Erythroblast (primary cell): Measurements from ENCODE around the gene MAPK10.
"Not testable (repeated sequence)": the region's sequence is repeated elsewhere in the genome, so short reads cannot be mapped to it uniquely, and the experiment has no call there.

Experiments used
- DNase-seq, 2 experiments: peaks; one replicate each; lab custom pipeline; 2025; lab: John Stamatoyannopoulos, UW
- GATA1 ChIP-seq: IDR thresholded peaks from 2 replicates; pipeline ENCODE4 v1.6.1; 2011; ENCODE audit warnings: low read depth, mild to moderate bottlenecking, control low read depth, low read length, moderate library complexity
- POLR2A ChIP-seq: IDR thresholded peaks from 2 replicates; pipeline ENCODE4 v1.6.1; 2011; ENCODE audit warnings: mild to moderate bottlenecking, low read length

Gene MAPK10

DNA sequence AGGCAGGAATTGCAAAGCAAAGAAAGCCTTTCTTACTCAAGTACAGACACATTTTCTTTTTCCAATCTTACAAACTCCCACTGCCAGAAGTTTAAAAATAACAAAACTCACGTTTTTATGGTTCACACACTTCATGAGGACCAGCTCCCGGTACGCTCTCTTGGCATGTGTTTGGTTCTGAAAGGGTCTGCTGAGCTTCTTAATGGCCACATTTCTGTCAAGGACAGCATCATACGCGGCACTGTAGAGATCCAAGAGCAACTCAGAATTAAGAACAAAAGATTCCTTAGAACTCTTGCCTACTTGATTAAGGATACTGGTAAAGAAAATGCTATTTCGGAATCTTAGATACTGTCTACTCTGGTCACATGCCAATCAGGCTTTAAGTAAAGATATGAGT lies 252.7 kb downstream of the MAPK10 start:
- no peak for DNase-seq
- TF ChIP-seq GATA1 (no peak), POLR2A (no peak)

DNA sequence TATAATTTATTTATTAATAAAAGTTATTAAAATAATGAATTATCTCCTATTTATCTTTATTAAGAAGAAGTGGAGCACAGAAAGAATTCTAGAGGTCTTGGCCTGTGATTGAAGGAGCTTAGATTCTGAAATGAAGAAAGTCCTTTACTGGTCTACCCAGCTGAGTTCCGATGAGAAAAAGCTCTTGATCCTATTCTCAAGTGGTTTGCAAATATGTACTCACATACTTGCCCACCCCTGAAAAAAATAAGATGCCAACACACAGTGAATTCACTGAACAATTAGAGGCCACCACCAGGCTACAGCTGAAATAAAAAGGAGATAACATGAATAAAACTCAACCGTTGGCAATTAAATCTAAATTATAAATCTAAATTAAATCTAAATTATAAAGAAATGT lies 253.4 kb downstream of the MAPK10 start:
- TF ChIP-seq POLR2A (no peak), GATA1 (no peak)
- no peak for DNase-seq

DNA sequence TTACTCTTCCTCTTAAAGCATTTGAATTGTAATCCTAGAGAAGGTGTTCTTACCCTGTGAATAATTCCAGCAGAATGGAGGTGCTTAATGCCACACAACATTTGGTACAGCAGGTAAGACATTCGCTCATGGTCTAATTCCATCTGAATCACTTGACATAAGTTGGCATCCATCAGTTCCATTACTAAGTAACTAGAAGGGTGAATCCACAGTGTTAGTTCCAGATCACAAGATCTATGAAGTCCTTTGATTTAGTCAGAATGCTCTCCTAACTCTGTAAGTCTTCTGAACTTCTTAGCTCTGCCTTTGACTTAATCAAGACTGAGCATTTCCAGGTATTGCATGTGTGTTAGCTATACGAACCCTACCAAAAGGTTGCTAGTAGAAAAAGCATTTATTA lies 258.0 kb downstream of the MAPK10 start:
- DNase-seq = no peak

DNA sequence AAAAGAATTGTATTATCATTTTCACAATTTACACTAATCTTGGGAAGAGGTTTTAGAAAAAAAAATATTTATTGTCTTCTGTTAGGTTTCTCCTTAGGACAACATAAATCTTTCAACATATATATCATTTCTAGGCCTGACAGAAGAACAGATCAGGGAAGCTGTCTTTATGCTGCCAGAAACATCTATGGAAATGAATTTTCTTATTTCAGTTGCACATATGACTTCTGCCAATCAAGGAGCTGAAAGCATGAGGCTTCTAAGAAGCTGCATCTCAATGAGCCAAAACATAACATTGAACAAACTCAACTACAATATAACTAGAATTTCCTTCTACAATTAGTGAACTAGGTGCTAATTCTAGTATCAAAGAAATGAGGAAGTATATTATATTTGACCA lies 258.4 kb downstream of the MAPK10 start:
- no peak for DNase-seq
- no peak for TF ChIP-seq POLR2A
- TF ChIP-seq GATA1 = no peak

More for the DNA sequence above, 258.0 kb downstream of the MAPK10 start:
- TF ChIP-seq POLR2A (no peak), GATA1 (no peak)

DNA sequence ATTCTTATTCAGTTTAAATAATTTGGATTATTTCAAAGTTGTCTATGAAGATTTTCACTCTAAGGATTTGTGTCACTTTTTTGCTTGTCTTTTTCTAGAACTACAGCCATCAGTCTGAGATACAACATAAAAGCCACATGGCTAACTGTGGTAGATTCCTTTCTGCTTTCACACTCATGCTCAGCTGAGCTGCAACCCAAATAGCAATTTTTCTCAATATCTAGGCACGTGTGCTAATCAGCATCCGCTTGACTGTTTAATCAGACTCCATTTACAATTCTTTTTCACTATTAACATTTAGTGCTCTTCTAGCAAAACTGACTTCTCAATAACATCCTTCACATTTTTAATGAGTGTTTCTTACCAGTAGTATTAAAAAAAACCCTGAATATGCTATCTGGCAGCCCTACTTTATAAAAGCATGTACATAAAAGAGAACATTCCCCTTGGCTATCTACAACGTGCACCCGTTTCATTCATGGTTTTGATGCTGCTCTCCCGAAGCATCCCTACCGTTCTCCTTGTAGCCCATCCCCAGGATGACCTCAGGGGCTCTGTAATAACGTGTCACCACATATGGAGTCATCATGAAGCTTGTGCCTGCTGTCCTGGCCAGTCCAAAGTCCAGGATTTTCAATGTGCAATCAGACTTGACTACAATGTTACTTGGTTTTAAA lies 259.2 kb downstream of the MAPK10 start:
- no peak for DNase-seq
- TF ChIP-seq GATA1 = no peak
- TF ChIP-seq POLR2A = no peak

DNA sequence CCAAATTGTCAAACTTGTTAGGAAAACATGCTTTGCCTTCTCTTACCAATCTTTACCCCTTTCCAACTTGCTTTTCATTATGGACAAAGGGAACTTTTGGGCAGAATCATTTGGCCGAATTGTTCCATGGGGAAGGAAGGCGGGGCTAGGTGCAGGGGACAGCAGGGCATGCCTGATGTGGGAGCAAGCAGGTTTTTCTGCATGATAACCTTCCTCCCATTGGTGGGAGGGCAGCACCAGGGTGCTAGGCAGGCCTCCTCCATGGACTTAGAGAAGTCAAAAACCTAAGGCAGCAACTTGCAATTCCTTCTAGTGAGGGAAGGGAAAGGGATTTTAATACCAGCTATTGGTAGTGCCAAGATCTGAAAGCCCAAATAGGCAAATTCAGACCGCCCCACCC lies 260.5 kb downstream of the MAPK10 start:
- TF ChIP-seq GATA1 (no peak), POLR2A (no peak)
- DNase-seq = no peak

DNA sequence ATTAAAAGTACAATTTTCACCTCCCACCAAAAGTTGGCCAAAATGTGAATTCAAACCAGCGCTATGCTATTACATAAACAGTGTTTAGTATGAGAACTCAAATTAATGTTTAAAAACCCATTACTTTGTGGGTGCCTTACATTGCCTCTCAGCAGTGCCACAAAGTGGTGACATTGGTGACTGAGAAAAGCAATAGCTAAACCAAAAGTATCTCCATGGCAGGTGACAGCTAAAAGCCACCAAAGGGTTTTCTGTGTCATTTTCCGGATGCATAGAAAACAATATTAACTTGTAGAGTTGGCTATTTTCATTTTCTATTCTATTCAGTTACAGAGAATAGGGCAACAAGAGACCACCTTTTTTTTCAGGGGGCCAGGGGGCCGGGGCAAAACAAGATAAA lies 261.2 kb downstream of the MAPK10 start:
- no peak for DNase-seq
- TF ChIP-seq POLR2A (no peak), GATA1 (no peak)

DNA sequence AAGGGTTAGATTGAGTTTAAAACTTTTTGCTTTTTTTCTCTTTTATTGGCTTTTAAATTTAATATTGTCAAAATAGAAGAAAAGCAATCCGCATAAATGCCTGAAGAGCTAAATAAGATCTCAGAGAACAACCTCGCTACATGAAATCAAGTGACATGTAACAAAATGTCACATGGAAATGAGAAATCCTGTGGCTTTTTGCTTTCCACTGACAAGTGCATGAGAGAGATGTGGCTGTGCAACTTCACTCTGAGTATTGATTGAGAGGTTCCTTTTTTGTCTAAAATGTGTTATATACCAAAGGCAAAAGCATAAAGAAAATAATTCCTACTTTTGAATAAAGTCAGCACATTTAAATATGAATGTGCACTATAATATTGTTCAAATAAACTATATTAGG lies 263.5 kb downstream of the MAPK10 start:
- TF ChIP-seq GATA1 (no peak), POLR2A (no peak)
- no peak for DNase-seq

DNA sequence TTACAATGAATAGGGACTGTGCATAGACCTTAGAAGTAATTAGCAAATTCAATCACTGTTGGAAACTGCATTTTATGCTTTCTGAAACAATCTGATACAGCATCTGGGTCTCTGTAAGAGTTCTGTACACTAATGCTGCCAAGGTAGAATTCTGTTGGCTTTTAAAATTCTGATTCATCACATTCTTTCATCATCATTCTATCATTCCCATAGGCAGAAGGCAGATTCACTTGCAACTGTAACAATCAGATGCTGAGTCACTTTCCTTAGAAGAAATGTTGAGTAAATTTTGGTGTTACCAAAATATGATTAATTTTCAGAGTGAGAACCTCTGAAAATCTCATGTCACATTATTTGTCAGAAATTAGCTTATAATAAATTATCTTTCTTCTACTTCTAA lies 267.2 kb downstream of the MAPK10 start:
- peak in 1 of 2 experiments; percentile 2 for DNase-seq
- TF ChIP-seq POLR2A (no peak), GATA1 (no peak)

DNA sequence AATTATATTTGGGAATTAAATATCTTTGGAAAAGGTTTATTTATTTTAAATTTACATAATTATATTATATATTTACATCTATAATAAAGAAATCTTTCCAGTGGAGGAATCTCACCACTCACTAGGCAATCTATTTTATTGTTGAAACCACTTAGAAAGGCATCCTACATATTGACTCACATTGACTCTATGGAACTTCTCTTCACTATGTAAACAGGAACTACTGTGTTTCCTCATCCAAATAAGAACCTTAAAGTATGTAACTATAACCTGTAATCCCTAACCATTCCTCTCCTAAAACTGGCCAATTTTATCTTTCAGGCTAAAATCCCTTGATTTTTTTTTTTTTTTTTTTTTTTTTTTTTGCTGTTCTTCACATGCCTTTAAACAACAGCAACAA lies 268.7 kb downstream of the MAPK10 start:
- no peak for DNase-seq
- TF ChIP-seq POLR2A (no peak), GATA1 (no peak)

DNA sequence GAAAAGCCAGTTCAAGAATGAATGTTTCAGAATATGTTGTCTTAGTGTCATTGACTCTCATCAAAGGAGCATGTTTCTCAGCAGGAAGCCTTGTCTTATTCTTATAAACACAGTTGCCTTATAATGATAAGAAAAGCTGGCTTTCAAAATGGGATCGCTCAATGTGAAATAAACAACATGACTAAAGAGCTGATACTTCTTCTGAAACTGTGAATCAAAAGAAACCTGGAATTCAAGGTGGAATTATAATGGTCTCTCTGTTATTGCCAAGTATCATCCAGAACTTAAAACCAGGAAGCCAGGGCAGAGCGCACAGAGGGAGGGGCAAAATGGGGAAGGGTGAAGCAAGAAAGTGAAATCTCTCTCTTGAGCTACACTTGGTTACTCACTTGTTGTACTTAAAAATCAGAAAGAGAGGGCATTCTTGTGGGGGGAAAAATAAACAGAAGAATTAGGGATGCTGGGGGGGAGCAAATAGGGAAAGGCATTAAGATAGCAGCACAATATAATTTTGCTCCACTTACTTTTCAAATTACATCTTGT lies 270.0 kb downstream of the MAPK10 start:
- TF ChIP-seq POLR2A = no peak
- TF ChIP-seq GATA1 = no peak
- peak in 1 of 2 experiments; percentile 4 for DNase-seq

DNA sequence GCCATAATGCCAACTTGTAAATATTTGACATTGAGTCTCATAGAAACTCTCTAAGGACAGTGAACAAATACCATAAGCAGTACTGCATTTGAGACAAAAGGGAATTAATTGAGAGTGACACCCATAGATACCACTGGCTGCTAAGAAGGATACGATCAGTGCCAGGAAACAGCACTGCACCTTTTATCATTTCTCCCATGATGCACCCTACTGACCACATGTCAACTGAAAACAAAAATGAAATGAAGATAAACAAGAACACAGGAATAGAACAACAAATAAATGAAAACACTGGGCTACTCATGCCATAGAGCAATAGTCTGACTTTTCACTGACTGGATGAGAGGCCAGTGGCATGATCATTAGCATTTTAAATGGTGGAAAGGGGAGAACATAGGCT lies 270.8 kb downstream of the MAPK10 start:
- TF ChIP-seq GATA1 (no peak), POLR2A (no peak)
- no peak for DNase-seq

DNA sequence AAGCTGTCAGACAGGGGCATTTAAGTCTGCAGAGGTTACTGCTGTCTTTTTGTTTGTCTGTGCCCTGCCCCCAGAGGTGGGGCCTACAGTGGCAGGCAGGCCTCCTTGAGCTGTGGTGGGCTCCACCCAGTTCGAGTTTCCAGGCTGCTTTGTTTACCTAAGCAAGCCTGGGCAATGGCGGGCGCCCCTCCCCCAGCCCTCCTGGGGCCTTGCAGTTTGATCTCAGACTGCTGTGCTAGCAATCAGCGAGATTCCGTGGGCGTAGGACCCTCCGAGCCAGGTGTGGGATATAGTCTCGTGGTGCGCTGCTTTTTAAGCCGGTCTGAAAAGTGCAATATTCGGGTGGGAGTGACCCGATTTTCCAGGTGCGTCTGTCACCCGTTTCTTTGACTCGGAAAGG lies 284.1 kb downstream of the MAPK10 start:
- not testable (repeated sequence) for DNase-seq

DNA sequence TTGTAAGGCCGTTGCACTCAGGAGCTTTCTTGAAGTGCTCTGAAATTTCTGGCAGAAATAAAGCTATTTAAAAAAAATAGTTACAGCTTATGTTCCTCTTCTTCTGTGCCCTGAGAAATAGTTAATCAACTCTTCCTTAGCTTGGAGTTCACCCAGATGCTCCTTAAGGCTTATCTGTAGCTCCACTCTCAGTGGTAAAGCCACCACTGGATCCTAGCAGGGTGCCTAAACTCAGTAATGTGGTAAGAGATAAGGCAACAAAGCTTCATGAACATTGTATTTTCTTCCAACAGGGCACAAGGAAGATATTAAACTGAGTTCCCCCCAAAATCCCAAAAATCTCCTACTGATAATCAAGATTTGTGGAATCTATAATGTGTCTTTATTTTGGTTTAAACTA lies 299.5 kb downstream of the MAPK10 start:
- DNase-seq = no peak
- TF ChIP-seq POLR2A (no peak), GATA1 (no peak)

DNA sequence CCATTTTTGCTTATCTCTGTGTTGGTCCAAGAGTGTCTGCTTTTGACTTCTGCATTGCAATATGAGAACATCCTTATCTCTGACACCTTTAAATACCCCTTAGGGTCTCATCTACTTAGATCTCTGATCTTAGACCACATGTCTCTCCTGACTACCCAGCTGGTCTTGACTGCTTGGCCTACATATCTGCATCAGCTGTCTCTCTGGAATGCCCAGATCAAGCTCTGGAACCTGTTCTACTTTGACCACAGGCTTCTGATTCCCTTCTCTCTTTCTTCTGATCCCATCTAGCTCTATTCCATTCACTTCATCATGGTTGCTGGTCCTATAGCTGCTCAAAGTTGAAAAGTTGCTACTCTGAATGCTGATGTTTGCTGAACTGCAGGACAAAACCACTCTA lies 301.2 kb downstream of the MAPK10 start:
- TF ChIP-seq GATA1 (no peak), POLR2A (no peak)
- no peak for DNase-seq
